NCI-H82 treated with DMSO at 0.1 percent for 48 hours (cell line): Measurements from ENCODE around the gene RAB31.
"Not testable (repeated sequence)": the region's sequence is repeated elsewhere in the genome, so short reads cannot be mapped to it uniquely, and the experiment has no call there.

Source experiments
- DNase-seq: peaks from one replicate; lab custom pipeline; 2025; ENCODE audit not compliant: unreplicated experiment; lab: John Stamatoyannopoulos, UW

Gene RAB31, protein sequence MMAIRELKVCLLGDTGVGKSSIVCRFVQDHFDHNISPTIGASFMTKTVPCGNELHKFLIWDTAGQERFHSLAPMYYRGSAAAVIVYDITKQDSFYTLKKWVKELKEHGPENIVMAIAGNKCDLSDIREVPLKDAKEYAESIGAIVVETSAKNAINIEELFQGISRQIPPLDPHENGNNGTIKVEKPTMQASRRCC

GRCh38 chr18:9708057-9708433 lies at the start of gene RAB31:
Gene RAB31, plus strand, starts transcription at chr18:9708301. Its CDS starts 105 bp downstream, at chr18:9708406.
- DNase-seq: no peak

GRCh38 chr18:9659499-9660375 lies 48.4 kb upstream of the RAB31 start:
- DNase-seq: no peak

GRCh38 chr18:9661564-9661963 lies 46.5 kb upstream of the RAB31 start:
- no peak for DNase-seq

- DNase-seq: no peak
Measured at GRCh38 chr18:9663377-9663776, 44.7 kb upstream of the RAB31 start.

- no peak for DNase-seq
Measured at GRCh38 chr18:9665314-9665713, 42.8 kb upstream of the RAB31 start.

DNA sequence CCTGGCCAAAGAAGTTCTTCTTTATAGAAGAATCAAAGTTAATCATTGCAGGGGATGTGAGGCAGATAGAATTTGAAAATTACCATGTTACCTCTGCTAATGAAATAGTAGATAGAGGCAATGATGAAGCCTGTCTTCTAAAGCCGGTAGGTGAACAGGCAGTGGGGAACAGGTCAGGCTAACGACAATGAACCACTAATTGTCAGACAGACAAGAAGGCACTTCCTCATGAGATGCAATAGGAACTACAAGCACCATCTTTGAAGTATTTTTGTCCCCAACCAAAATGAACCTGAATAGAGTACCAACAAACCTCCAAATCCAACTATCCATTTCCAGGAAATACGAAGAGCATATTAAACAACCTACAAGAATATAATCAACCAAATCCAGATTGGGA lies 41.6 kb upstream of the RAB31 start:
- DNase-seq: no peak

DNA sequence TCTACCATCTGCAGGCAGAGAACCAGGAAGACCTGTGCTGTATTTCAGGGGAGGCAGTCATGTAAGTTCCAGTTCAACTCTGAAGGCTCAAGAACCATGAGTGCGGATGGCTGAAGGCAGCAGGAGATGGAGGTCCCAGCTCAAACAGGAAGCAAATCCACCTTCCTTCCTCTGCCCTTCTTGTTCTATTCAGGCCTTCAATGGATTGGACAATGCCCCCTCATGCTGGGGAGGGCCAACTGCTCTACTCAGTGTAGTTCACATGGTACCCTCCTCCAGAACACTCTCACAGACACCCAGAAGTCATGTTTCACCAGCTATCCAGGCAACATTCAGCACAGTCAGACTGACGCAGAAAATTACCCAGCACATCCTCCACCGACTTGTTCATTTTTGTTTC lies 39.1 kb upstream of the RAB31 start:
- no peak for DNase-seq

GRCh38 chr18:9671214-9671613 lies 36.9 kb upstream of the RAB31 start:
- DNase-seq: no peak

DNA sequence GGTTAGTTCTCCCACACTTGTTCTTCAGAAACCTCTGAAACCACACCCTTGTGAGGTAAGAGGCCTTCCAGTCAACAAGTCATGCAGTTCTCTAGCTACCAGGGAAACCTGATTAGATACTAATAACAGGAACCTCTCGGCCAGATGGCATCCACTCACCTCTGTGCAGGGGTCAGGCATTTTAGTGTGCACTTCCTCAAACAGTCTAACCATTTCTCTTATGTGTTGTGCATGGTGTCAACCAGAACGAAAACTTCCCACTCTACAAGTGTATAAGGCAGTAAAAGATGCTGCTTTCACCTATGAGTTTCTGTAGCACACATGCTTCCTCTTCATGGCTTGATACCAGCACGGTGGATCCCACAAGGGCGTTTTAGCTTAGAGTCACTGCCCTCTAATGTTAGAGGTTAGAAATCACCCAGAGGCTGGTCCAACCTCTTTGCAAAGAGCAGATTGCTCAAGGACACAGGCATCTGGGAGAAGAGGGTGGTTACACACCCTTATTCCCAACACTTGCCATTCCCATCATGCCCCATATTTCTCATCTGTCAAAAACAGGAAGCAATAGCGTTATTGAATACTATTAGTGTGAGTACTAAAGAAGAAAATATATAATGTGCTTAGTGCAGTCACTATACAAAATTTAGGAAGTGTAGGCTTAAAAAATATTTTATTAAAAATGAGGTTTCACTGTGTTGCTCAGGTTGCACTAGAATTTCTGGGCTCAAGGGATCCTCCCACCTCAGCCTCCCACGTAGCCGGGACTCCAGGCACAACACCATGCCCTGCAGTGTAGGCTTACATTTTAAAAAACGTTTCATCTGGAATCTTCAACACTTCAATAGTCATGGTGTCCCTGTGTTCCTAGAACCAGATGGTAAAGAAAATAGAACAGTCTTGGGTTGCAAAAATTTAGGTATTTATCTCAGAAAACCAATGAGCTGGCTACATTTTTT lies 34.5 kb upstream of the RAB31 start:
- DNase-seq: no peak

- not testable (repeated sequence) for DNase-seq
Measured at GRCh38 chr18:9678216-9678615, 29.9 kb upstream of the RAB31 start.

- no peak for DNase-seq
Measured at GRCh38 chr18:9679125-9679524, 29.0 kb upstream of the RAB31 start.

- no peak for DNase-seq
Measured at GRCh38 chr18:9681217-9681616, 26.9 kb upstream of the RAB31 start.

GRCh38 chr18:9682572-9682971 lies 25.5 kb upstream of the RAB31 start:
- no peak for DNase-seq

DNA sequence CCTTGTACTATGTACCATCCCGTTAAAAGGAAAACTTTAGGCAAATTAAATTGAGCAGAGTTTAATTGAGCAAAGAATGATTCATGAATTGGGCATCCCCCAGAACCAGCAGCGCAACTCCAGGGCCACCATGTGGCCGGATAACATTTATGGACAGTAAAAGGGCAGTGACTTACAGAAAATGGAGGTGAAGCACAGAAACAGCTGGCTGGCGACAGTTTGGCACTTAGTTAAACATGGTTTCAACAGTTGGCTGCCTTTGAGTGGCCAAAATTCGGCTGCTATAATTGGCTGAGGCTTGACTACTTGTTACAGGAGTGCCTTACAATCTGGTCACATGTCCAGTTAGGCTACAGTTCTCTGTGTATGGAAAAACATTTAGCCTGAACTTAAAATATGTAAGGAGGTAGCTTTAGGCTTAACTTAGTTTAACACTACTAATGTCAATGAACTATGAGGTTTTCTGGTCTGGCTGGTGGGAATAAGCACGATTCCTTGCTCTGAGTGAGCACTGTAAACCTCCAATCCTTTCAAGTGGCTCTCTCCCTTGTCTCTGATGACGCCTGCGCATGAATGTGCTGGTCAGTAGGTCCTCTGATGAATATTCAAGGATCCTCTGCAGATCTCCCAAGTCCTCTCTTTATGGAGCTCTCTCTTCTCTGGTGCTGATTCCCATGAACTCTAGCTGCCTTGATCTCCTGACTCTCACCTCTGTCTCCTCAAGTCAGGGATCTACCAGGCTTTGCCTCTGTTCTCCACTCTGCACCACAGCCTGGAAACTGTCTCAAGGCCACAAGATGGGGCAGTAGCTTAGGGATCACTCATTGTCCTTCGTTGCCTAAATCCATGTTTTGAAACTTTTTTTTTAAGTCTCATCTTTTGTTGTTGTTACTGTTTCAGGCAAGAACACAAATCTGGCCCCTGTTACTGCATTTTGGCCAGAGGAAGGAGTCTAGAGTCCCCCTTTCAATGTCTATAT lies 24.4 kb upstream of the RAB31 start:
- DNase-seq: no peak

GRCh38 chr18:9684881-9685614 lies 23.1 kb upstream of the RAB31 start:
- DNase-seq: no peak

- DNase-seq: no peak
Measured at GRCh38 chr18:9685615-9685890, 22.5 kb upstream of the RAB31 start.

GRCh38 chr18:9688036-9688741 lies 19.9 kb upstream of the RAB31 start:
- DNase-seq: no peak

- DNase-seq: no peak
Measured at GRCh38 chr18:9689253-9689652, 18.8 kb upstream of the RAB31 start.
